Ishikawa (cell line): ENCODE measurements around the gene DHX40.

Source experiments
- CEBPB ChIP-seq: IDR thresholded peaks from 2 replicates; pipeline ENCODE4 v1.6.1; 2012
- CREB1 ChIP-seq: IDR thresholded peaks from 2 replicates; pipeline ENCODE4 v1.6.1; 2012; ENCODE audit warnings: low read depth
- EGR1 ChIP-seq: IDR thresholded peaks from 2 replicates; pipeline ENCODE4 v1.6.1; 2012
- EP300 ChIP-seq: IDR thresholded peaks from 2 replicates; pipeline ENCODE4 v1.6.1; 2012; ENCODE audit warnings: borderline replicate concordance
- FOXM1 ChIP-seq: IDR thresholded peaks from 2 replicates; pipeline ENCODE4 v1.6.1; 2012; ENCODE audit warnings: low read depth, borderline replicate concordance
- MAX ChIP-seq: IDR thresholded peaks from 2 replicates; pipeline ENCODE4 v1.6.1; 2012
- NFIC ChIP-seq: IDR thresholded peaks from 2 replicates; pipeline ENCODE4 v1.6.1; 2012
- RAD21 ChIP-seq: IDR thresholded peaks from 2 replicates; pipeline ENCODE4 v1.6.1; 2012; ENCODE audit warnings: low read depth
- REST ChIP-seq: IDR thresholded peaks from 2 replicates; pipeline ENCODE4 v1.6.1; 2012; ENCODE audit warnings: low read depth, mild to moderate bottlenecking
- TAF1 ChIP-seq: IDR thresholded peaks from 2 replicates; pipeline ENCODE4 v1.6.1; 2012; ENCODE audit warnings: low read depth, mild to moderate bottlenecking
- TCF12 ChIP-seq: IDR thresholded peaks from 2 replicates; pipeline ENCODE4 v1.6.1; 2012; ENCODE audit warnings: low read depth
- TEAD4 ChIP-seq: IDR thresholded peaks from 2 replicates; pipeline ENCODE4 v1.6.1; 2012
- USF1 ChIP-seq: IDR thresholded peaks from 2 replicates; pipeline ENCODE4 v1.6.1; 2012
- YY1 ChIP-seq: IDR thresholded peaks from 2 replicates; pipeline ENCODE4 v1.6.1; 2012; ENCODE audit warnings: low read depth
- ZBTB7A ChIP-seq: IDR thresholded peaks from 2 replicates; pipeline ENCODE4 v1.6.1; 2012; ENCODE audit warnings: low read depth

Gene DHX40

GRCh38 chr17:59623151-59623550, 57.7 kb downstream of the DHX40 start:
- no peak for TF ChIP-seq YY1
- TF ChIP-seq TCF12, result no peak
- TF ChIP-seq USF1, result no peak
- TF ChIP-seq REST, result no peak
- no peak for TF ChIP-seq RAD21
- TF ChIP-seq EGR1, result no peak
- no peak for TF ChIP-seq TEAD4
- TF ChIP-seq NFIC, result no peak
- TF ChIP-seq TAF1, result no peak
- TF ChIP-seq CREB1, result no peak
- TF ChIP-seq ZBTB7A, result no peak
- TF ChIP-seq MAX, result no peak
- TF ChIP-seq FOXM1, result no peak
- no peak for TF ChIP-seq CEBPB

GRCh38 chr17:59626756-59627155, 61.3 kb downstream of the DHX40 start:
- no peak for TF ChIP-seq MAX
- TF ChIP-seq NFIC, result no peak
- TF ChIP-seq YY1, result no peak
- no peak for TF ChIP-seq ZBTB7A
- TF ChIP-seq CEBPB, result no peak
- no peak for TF ChIP-seq REST
- no peak for TF ChIP-seq TCF12
- TF ChIP-seq USF1, result no peak
- TF ChIP-seq EP300, result no peak
- TF ChIP-seq EGR1, result no peak
- no peak for TF ChIP-seq RAD21
- no peak for TF ChIP-seq TAF1
- TF ChIP-seq CREB1, result no peak
- TF ChIP-seq FOXM1, result no peak

GRCh38 chr17:59627274-59627673, 61.9 kb downstream of the DHX40 start:
- TF ChIP-seq TCF12 (no peak), EGR1 (no peak), ZBTB7A (no peak), EP300 (no peak), REST (no peak), CEBPB (no peak), NFIC (no peak), TEAD4 (no peak), YY1 (no peak), RAD21 (no peak), FOXM1 (no peak), TAF1 (no peak), MAX (no peak), CREB1 (no peak)

- TF ChIP-seq REST (no peak), MAX (no peak), ZBTB7A (no peak), TAF1 (no peak), CREB1 (no peak), EP300 (no peak), FOXM1 (no peak), EGR1 (no peak), USF1 (no peak), TEAD4 (no peak), RAD21 (no peak), NFIC (no peak)
These were observed 62.4 kb downstream of the DHX40 start for GRCh38 chr17:59627770-59628171.
